ENCODE results near the gene CERS5. TPM values are rescaled to one million over a fixed set of nuclear protein-coding genes. Genes with fewer than 3 reads are reported as not detected.

CERS5 gene
- total and polyA plus RNA-seq, 5 donors from 2014 or later = 45.4 to 61.9 (median 57.1) TPM

DNA sequence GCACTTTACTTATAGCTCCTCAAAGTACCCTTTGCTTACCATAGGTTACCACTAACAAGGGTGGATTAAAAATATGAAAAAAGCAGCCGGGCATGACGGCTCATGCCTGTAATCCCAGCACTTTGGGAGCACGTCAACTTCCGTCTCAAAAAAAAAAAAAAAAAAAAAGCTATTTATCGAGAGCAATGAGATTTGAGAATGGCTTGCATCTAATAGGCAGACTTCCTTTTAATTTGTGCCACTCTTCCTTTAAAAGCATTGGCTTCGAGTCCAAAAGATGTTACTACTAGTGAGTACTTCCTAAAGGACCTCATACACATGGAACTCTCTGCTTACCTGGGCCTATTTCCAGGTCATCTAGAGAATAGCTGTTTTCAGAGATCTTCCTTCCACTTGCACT lies 38.5 kb upstream of the CERS5 start:
- no peak overlapping the region for H3K4me3 ChIP-seq (ENCODE audit: low read depth, low read length)
- ATAC-seq (ENCODE audit: low read depth in 2 of 2) = no peak
- H3K4me3 Mint-ChIP-seq = no peak overlapping the region

DNA sequence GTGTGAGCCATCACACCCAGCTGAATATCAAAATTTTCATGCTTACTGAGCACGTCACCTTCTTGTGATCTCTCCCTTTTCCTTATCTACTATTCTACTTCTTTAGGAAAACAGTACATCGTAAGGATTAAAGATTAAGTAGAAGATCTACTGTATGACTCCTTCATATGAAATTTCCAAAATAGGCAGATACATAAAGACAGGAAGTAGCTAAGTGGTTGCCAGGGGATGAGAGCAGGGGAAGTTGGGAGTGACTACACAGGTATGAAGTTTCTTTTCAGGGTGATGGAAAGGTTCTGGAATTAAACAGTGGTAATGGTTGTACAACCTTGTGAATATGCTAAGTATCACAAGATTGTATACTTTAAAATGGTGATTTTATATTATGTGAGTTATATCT lies 36.5 kb upstream of the CERS5 start:
- Histone ChIP-seq H3K27me3 (ENCODE audit: control insufficient read depth, insufficient read depth, low read length) (no peaks in the 10 kb centered on the region), H3K36me3 (ENCODE audit: control insufficient read depth, insufficient read depth, low read length) (peaks cover 66% of the 10 kb centered on the region), H3K4me3 (ENCODE audit: low read depth, low read length) (no peak overlapping the region), H3K4me1 (ENCODE audit: control insufficient read depth, insufficient read depth, low read length, poor library complexity, severe bottlenecking) (no peaks in the 10 kb centered on the region), H3K9me3 (ENCODE audit: control insufficient read depth in 2 of 2, low read length in 2 of 2) (no peaks in the 10 kb centered on the region), H3K27ac (ENCODE audit: insufficient read depth, low read length, poor library complexity, severe bottlenecking) (no peak overlapping the region)
- Mint-ChIP-seq H3K36me3 (peaks cover 52% of the 10 kb centered on the region), H3K4me3 (no peak overlapping the region), H3K9me3 (no peaks in the 10 kb centered on the region), H3K4me1 (peaks cover 0 to 13% (median 9%) of the 10 kb centered on the region in 4 donors), H3K27me3 (no peaks in the 10 kb centered on the region), H3K27ac (peak overlapping the region in 1 of 3 donors; percentile 40)
- ATAC-seq (ENCODE audit: low read depth in 2 of 2) (no peak), DNase-seq (no peak)

More for the DNA sequence above, 38.5 kb upstream of the CERS5 start:
- H3K36me3 ChIP-seq (ENCODE audit: control insufficient read depth, insufficient read depth, low read length) = peaks cover 49% of the 10 kb centered on the region
- Mint-ChIP-seq H3K4me1 (peaks cover 4 to 13% (median 10%) of the 10 kb centered on the region in 4 donors), H3K27ac (no peak overlapping the region), H3K36me3 (peaks cover 43% of the 10 kb centered on the region), H3K27me3 (no peaks in the 10 kb centered on the region), H3K9me3 (no peaks in the 10 kb centered on the region)
- H3K27ac ChIP-seq (ENCODE audit: insufficient read depth, low read length, poor library complexity, severe bottlenecking) = no peak overlapping the region
- H3K9me3 ChIP-seq (ENCODE audit: control insufficient read depth in 2 of 2, low read length in 2 of 2) = no peaks in the 10 kb centered on the region
- peaks cover 4% of the 10 kb centered on the region for H3K4me1 ChIP-seq (ENCODE audit: control insufficient read depth, insufficient read depth, low read length, poor library complexity, severe bottlenecking)
- DNase-seq = no peak
- no peaks in the 10 kb centered on the region for H3K27me3 ChIP-seq (ENCODE audit: control insufficient read depth, insufficient read depth, low read length)

DNA sequence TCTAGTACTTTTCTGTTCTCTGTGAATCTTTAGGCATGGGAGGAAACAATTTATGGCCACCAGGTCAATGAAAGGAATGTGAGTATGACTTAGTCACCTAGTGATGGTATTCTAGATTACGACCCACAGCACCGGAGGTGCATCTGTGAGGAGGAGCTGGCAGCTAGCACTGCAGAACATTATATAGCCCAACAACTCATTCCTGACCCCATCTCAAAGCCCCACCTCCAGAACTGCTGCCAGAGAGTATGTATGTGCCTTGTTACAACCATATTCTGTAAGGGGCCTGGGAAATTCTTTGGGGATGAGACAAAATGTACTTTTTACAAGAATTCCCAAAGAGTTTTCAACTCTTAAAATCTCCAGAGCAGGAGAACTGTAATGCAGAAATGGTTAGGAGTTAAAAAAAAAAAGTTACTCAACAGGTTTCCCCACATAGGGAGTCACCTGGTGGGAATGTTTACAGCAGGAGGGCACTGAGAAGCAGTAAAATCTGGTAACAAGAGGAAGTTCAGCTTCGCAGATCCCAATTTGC lies 34.9 kb upstream of the CERS5 start:
- no peak overlapping the region for H3K27ac ChIP-seq (ENCODE audit: insufficient read depth, low read length, poor library complexity, severe bottlenecking)
- H3K27me3 ChIP-seq (ENCODE audit: control insufficient read depth, insufficient read depth, low read length) = no peaks in the 10 kb centered on the region
- H3K36me3 ChIP-seq (ENCODE audit: control insufficient read depth, insufficient read depth, low read length) = peaks cover 80% of the 10 kb centered on the region
- Mint-ChIP-seq H3K36me3 (peaks cover 55% of the 10 kb centered on the region), H3K27ac (no peak overlapping the region), H3K9me3 (no peaks in the 10 kb centered on the region), H3K4me1 (peaks cover 0 to 13% (median 7%) of the 10 kb centered on the region in 4 donors), H3K27me3 (no peaks in the 10 kb centered on the region), H3K4me3 (no peak overlapping the region)
- DNase-seq = no peak
- H3K9me3 ChIP-seq (ENCODE audit: control insufficient read depth in 2 of 2, low read length in 2 of 2) = no peaks in the 10 kb centered on the region
- H3K4me3 ChIP-seq (ENCODE audit: low read depth, low read length) = no peak overlapping the region
- ATAC-seq (ENCODE audit: low read depth in 2 of 2) = no peak
- no peaks in the 10 kb centered on the region for H3K4me1 ChIP-seq (ENCODE audit: control insufficient read depth, insufficient read depth, low read length, poor library complexity, severe bottlenecking)

DNA sequence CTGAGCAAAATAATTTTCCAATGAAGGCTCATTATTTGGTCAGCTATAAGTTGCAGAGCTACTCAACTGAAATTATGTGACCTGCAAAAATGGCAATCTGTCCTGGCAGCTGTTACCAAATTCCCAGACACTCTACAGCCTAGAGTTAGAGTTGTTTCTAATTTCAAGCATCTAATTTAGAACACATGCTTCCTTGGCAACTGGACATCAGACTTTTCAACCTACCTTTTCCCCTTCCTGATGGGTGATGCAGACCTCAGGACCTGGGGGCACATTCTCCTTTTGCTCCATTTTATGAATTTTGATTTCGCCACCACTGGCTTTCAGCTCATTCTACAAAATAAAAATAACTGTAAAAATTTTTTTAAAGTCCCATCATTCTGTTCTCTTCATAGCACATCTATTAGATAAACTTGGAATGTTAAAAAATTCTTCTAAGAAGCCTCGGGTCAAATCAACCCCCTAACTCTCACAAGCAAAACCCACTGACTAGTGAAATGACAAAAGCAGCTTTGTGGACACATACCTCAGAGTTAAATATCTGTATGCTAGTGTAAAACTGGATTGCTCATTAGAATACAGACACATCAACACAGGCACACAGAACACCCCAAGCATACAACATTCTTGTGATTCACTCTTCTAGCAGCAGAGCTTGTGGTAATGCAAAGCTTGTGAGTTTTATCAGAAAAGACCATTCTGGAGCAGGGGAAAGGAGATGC lies 33.5 kb upstream of the CERS5 start:
- Mint-ChIP-seq H3K4me1 (peaks cover 0 to 13% (median 5%) of the 10 kb centered on the region in 4 donors), H3K36me3 (peaks cover 56% of the 10 kb centered on the region), H3K4me3 (no peak overlapping the region), H3K9me3 (no peaks in the 10 kb centered on the region), H3K27me3 (no peaks in the 10 kb centered on the region), H3K27ac (no peak overlapping the region)
- DNase-seq (no peak), ATAC-seq (ENCODE audit: low read depth in 2 of 2) (no peak)
- Histone ChIP-seq H3K4me1 (ENCODE audit: control insufficient read depth, insufficient read depth, low read length, poor library complexity, severe bottlenecking) (no peaks in the 10 kb centered on the region), H3K27ac (ENCODE audit: insufficient read depth, low read length, poor library complexity, severe bottlenecking) (no peak overlapping the region), H3K27me3 (ENCODE audit: control insufficient read depth, insufficient read depth, low read length) (no peaks in the 10 kb centered on the region), H3K36me3 (ENCODE audit: control insufficient read depth, insufficient read depth, low read length) (peaks cover 83% of the 10 kb centered on the region), H3K9me3 (ENCODE audit: control insufficient read depth in 2 of 2, low read length in 2 of 2) (no peaks in the 10 kb centered on the region), H3K4me3 (ENCODE audit: low read depth, low read length) (no peak overlapping the region)

DNA sequence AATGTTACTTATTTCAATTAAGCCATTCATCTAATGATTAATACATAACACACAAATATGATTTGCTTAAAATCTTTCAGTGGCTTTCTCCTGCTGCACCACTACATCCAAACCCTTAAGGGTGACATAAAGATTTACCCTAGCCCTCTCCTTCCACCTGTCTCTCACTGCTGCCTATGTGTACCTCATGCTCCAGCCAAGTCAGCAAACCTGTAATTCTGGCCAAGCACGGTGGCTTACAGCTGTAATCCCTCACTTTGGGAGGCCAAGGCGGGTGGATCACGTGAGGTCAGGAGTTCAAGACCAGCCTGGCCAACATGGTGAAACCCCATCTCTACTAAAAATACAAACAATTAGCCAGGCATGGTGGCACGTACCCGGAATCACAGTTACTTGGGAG lies 31.7 kb upstream of the CERS5 start:
- Histone ChIP-seq H3K9me3 (ENCODE audit: control insufficient read depth in 2 of 2, low read length in 2 of 2) (no peaks in the 10 kb centered on the region), H3K4me1 (ENCODE audit: control insufficient read depth, insufficient read depth, low read length, poor library complexity, severe bottlenecking) (no peaks in the 10 kb centered on the region), H3K27me3 (ENCODE audit: control insufficient read depth, insufficient read depth, low read length) (no peaks in the 10 kb centered on the region), H3K4me3 (ENCODE audit: low read depth, low read length) (no peak overlapping the region), H3K27ac (ENCODE audit: insufficient read depth, low read length, poor library complexity, severe bottlenecking) (no peak overlapping the region), H3K36me3 (ENCODE audit: control insufficient read depth, insufficient read depth, low read length) (peaks cover 73% of the 10 kb centered on the region)
- peaks cover 0 to 13% (median 5%) of the 10 kb centered on the region in 4 donors for H3K4me1 Mint-ChIP-seq
- DNase-seq = no peak
- H3K9me3 Mint-ChIP-seq = no peaks in the 10 kb centered on the region
- H3K4me3 Mint-ChIP-seq = no peak overlapping the region
- no peak for ATAC-seq (ENCODE audit: low read depth in 2 of 2)
- peaks cover 42% of the 10 kb centered on the region for H3K36me3 Mint-ChIP-seq
- peak overlapping the region in 1 of 3 donors; percentile 25 for H3K27ac Mint-ChIP-seq
- no peaks in the 10 kb centered on the region for H3K27me3 Mint-ChIP-seq

DNA sequence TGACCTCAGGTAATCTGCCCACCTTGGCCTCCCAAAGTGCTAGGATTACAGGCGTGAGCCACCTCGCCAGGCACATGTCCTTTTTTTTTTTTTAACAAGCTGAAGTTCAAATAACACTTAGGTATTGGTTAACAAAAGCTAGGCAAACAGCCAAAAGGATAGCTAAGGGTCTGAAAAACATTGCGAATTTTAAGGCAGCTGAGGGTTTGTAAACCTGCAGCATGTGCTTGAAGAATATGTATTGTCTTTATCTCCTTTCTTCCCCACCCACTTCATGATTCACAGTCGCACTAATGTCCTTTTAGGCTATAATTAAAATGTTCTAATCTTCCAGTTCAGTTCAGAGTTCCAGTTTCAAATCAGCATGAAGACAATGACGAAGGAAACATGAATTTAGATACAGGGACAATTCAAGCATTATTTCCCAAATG lies 30.1 kb upstream of the CERS5 start:
- ATAC-seq (ENCODE audit: low read depth in 2 of 2) (no peak), DNase-seq (no peak)
- no peak overlapping the region for H3K4me3 Mint-ChIP-seq
- peaks cover 0 to 9% (median 4%) of the 10 kb centered on the region in 4 donors for H3K4me1 Mint-ChIP-seq
- H3K4me3 ChIP-seq (ENCODE audit: low read depth, low read length) = no peak overlapping the region
- H3K27me3 ChIP-seq (ENCODE audit: control insufficient read depth, insufficient read depth, low read length) = no peaks in the 10 kb centered on the region
- H3K36me3 Mint-ChIP-seq = peaks cover 42% of the 10 kb centered on the region
- no peak overlapping the region for H3K27ac ChIP-seq (ENCODE audit: insufficient read depth, low read length, poor library complexity, severe bottlenecking)
- no peaks in the 10 kb centered on the region for H3K9me3 ChIP-seq (ENCODE audit: control insufficient read depth in 2 of 2, low read length in 2 of 2)
- peaks cover 68% of the 10 kb centered on the region for H3K36me3 ChIP-seq (ENCODE audit: control insufficient read depth, insufficient read depth, low read length)
- H3K27me3 Mint-ChIP-seq = no peaks in the 10 kb centered on the region
- peak overlapping the region in 1 of 3 donors; percentile 63 for H3K27ac Mint-ChIP-seq
- no peaks in the 10 kb centered on the region for H3K4me1 ChIP-seq (ENCODE audit: control insufficient read depth, insufficient read depth, low read length, poor library complexity, severe bottlenecking)
- no peaks in the 10 kb centered on the region for H3K9me3 Mint-ChIP-seq

DNA sequence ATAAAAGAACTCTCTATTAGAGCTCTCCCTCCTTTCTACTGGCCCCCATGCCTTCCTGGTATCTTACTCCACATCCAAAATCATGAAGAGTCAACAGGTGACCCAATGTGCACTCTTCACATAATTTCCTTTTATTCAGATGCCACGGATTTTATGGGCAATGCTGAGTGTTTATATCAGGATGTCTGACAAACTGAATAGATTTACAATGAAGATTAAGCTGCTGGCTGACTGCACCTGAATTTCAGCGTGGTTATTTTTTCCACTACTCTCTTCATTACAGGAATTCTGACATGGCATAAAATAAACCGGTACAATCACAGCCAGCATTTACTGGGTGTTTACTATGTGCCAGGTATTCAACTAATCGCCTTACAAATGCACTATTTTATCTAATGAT lies 29.4 kb upstream of the CERS5 start:
- Histone ChIP-seq H3K4me1 (ENCODE audit: control insufficient read depth, insufficient read depth, low read length, poor library complexity, severe bottlenecking) (no peaks in the 10 kb centered on the region), H3K4me3 (ENCODE audit: low read depth, low read length) (no peak overlapping the region), H3K36me3 (ENCODE audit: control insufficient read depth, insufficient read depth, low read length) (peaks cover 65% of the 10 kb centered on the region), H3K27ac (ENCODE audit: insufficient read depth, low read length, poor library complexity, severe bottlenecking) (no peak overlapping the region), H3K9me3 (ENCODE audit: control insufficient read depth in 2 of 2, low read length in 2 of 2) (no peaks in the 10 kb centered on the region), H3K27me3 (ENCODE audit: control insufficient read depth, insufficient read depth, low read length) (no peaks in the 10 kb centered on the region)
- peaks cover 0 to 9% (median 4%) of the 10 kb centered on the region in 4 donors for H3K4me1 Mint-ChIP-seq
- H3K27ac Mint-ChIP-seq = peak overlapping the region in 2 of 3 donors; percentile 17 to 74
- peaks cover 43% of the 10 kb centered on the region for H3K36me3 Mint-ChIP-seq
- H3K9me3 Mint-ChIP-seq = no peaks in the 10 kb centered on the region
- DNase-seq (no peak), ATAC-seq (ENCODE audit: low read depth in 2 of 2) (no peak)
- no peak overlapping the region for H3K4me3 Mint-ChIP-seq
- H3K27me3 Mint-ChIP-seq = no peaks in the 10 kb centered on the region

DNA sequence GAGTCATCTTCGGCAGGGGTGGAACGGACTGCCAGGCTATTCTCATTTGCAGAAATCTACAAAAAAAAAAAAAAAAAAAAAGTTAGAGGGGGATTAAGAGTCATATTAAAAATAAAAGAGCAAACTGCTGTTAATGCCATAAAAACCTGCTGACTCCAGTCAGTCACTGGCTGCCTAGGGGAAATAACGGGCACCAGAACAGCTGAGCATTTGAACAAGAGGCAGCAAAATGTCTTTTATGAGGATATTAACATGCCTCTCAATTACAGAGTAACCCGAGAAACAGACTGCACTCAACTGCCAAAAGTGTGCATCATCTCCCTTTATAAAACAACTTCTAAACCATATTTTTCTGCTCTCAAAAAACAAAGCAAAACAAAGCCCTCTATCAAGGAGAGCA lies 28.7 kb upstream of the CERS5 start:
- ATAC-seq (ENCODE audit: low read depth in 2 of 2) (no peak), DNase-seq (no peak)
- Histone ChIP-seq H3K27ac (ENCODE audit: insufficient read depth, low read length, poor library complexity, severe bottlenecking) (no peak overlapping the region), H3K4me3 (ENCODE audit: low read depth, low read length) (no peak overlapping the region), H3K9me3 (ENCODE audit: control insufficient read depth in 2 of 2, low read length in 2 of 2) (no peaks in the 10 kb centered on the region), H3K36me3 (ENCODE audit: control insufficient read depth, insufficient read depth, low read length) (peaks cover 60% of the 10 kb centered on the region), H3K27me3 (ENCODE audit: control insufficient read depth, insufficient read depth, low read length) (no peaks in the 10 kb centered on the region), H3K4me1 (ENCODE audit: control insufficient read depth, insufficient read depth, low read length, poor library complexity, severe bottlenecking) (no peaks in the 10 kb centered on the region)
- Mint-ChIP-seq H3K36me3 (peaks cover 37% of the 10 kb centered on the region), H3K4me1 (peaks cover 0 to 9% (median 3%) of the 10 kb centered on the region in 4 donors), H3K9me3 (no peaks in the 10 kb centered on the region), H3K27ac (peak overlapping the region in 1 of 3 donors; percentile 17), H3K27me3 (no peaks in the 10 kb centered on the region), H3K4me3 (no peak overlapping the region)
